HepG2 (cell line): ENCODE results near the gene EIF1AD. TPM values are rescaled to one million over a fixed set of nuclear protein-coding genes. Genes with fewer than 3 reads are reported as not detected.

Experiments
- ATAC-seq: fragments of 200-7000 bp; cut with Tn5 transposase; 3 replicates; pipeline ENCODE4 v1.9.1; 2020; ENCODE audit warnings: mild to moderate bottlenecking, moderate library complexity
- BruUV-seq: library from RNA; stranded (reverse); fragments of 400-500 nt; replicated peaks from 2 replicates; lab custom pipeline; 2021; lab: Mats Ljungman, UMichigan
- CTCF ChIA-PET: fragments of 300-600 bp; formaldehyde crosslinking; extraction: SDS; loops from one replicate; lab custom pipeline; 2021; ENCODE audit warnings: low total read pairs, inconsistent platforms, low intra/inter-chr PET ratio; lab: Yijun Ruan, JAX
- POLR2A ChIA-PET: fragments of 350-600 bp; sonication (Branson Sonifier 250); formaldehyde crosslinking; loops from one replicate; lab custom pipeline; 2020; ENCODE audit warnings: antibody characterized with exemption, inconsistent platforms; lab: Yijun Ruan, JAX
- DNase-seq: peaks from one replicate; pipeline ENCODE4 v3.0.0-alpha.2; 2015; ENCODE audit warnings: low spot score
- FAIRE-seq: peaks from 3 replicates; lab custom pipeline; 2011; peaks lifted over from hg19 to GRCh38; lab: Jason Lieb, UNC
- H2AFZ ChIP-seq: one replicate; pipeline ENCODE4 v1.6.1; 2011; ENCODE audit warnings: low read length, inconsistent platforms
- H3K27ac ChIP-seq: fragments of 300-600 bp; 3 replicates; pipeline ENCODE4 v1.8.0; 2011; ENCODE audit warnings: mixed run types, mild to moderate bottlenecking, mixed read lengths, low read length, inconsistent platforms; ENCODE audit not compliant: insufficient read depth; ENCODE audit errors: extremely low read length
- H3K27me3 ChIP-seq, 2 experiments: fragments of 200-600 bp in 1 of 2; 2 replicates in 1 of 2; 3 replicates in 1 of 2; pipeline versions ENCODE4 v1.6.0 to v1.8.0; 2011; ENCODE audit warnings: low read length in 2 of 2, mild to moderate bottlenecking in 2 of 2, moderate library complexity in 2 of 2, inconsistent platforms in 1 of 2; ENCODE audit not compliant: insufficient read depth in 2 of 2, control insufficient read depth in 1 of 2
- H3K36me3 ChIP-seq, 2 experiments: fragments of 200-600 bp in 1 of 2; replicated peaks in 1 of 2; 2 replicates in 1 of 2; 3 replicates in 1 of 2; pipeline versions ENCODE4 v1.5.1 to v1.8.0; 2011; ENCODE audit warnings: low read length in 2 of 2, inconsistent platforms in 1 of 2; ENCODE audit not compliant: insufficient read depth in 2 of 2, control insufficient read depth in 1 of 2
- H3K4me1 ChIP-seq: 2 replicates; pipeline ENCODE4 v1.5.1; 2012; ENCODE audit warnings: low read length, inconsistent platforms; ENCODE audit not compliant: insufficient read depth
- H3K4me2 ChIP-seq: 2 replicates; pipeline ENCODE4 v1.6.0; 2011; ENCODE audit warnings: low read depth, low read length, inconsistent platforms
- H3K4me3 ChIP-seq, 3 experiments: fragments of 200-600 bp in 1 of 3; sonication (generic), shearing (Covaris generic) in 1 of 3; replicated peaks in 1 of 3; 2 replicates each; pipeline ENCODE4 v1.5.1; 2011 to 2016; ENCODE audit warnings: low read length in 3 of 3, inconsistent platforms in 2 of 3, low read depth in 2 of 3, mild to moderate bottlenecking in 2 of 3, control low read depth in 1 of 3, mixed read lengths in 1 of 3; ENCODE audit not compliant: insufficient read depth in 1 of 3
- H3K79me2 ChIP-seq: one replicate; pipeline ENCODE4 v1.6.1; 2011; ENCODE audit warnings: low read length, inconsistent platforms; ENCODE audit not compliant: insufficient read depth
- H3K9ac ChIP-seq: 2 replicates; pipeline ENCODE4 v1.6.0; 2011; ENCODE audit warnings: mild to moderate bottlenecking, low read depth, low read length, inconsistent platforms; ENCODE audit not compliant: insufficient read depth
- H3K9me3 ChIP-seq: 2 replicates; pipeline ENCODE4 v1.5.1; 2012; ENCODE audit warnings: mild to moderate bottlenecking, low read length
- H4K20me1 ChIP-seq: 2 replicates; pipeline ENCODE4 v1.6.0; 2011; ENCODE audit warnings: inconsistent platforms, mild to moderate bottlenecking, low read length, moderate library complexity; ENCODE audit not compliant: insufficient read depth
- HDAC1 ChIP-seq: sonication (generic); formaldehyde crosslinking; IDR thresholded peaks from 2 replicates; pipeline ENCODE4 v1.5.1; 2020; ENCODE audit warnings: mild to moderate bottlenecking, missing genetic modification reagents
- MEIS1 ChIP-seq: sonication (generic); formaldehyde crosslinking; IDR thresholded peaks from 2 replicates; pipeline ENCODE4 v1.9.0; 2021; ENCODE audit warnings: mild to moderate bottlenecking, missing genetic modification reagents, moderate library complexity, borderline replicate concordance
- PREB ChIP-seq: sonication (generic); formaldehyde crosslinking; IDR thresholded peaks from 2 replicates; pipeline ENCODE4 v1.4.0; 2020; ENCODE audit warnings: missing genetic modification reagents
- RARG ChIP-seq: sonication (generic); formaldehyde crosslinking; IDR thresholded peaks from 2 replicates; pipeline ENCODE4 v1.4.0; 2020; ENCODE audit warnings: low read depth, mild to moderate bottlenecking, missing genetic modification reagents
- ZBTB42 ChIP-seq: sonication (generic); formaldehyde crosslinking; IDR thresholded peaks from 2 replicates; pipeline ENCODE4 v1.5.0; 2020; ENCODE audit warnings: mild to moderate bottlenecking, missing genetic modification reagents
- ZNF160 ChIP-seq: sonication (generic); formaldehyde crosslinking; IDR thresholded peaks from 2 replicates; pipeline ENCODE4 v1.8.0; 2022; ENCODE audit warnings: mild to moderate bottlenecking, inconsistent platforms, missing genetic modification reagents
- ZNF724P ChIP-seq: sonication (generic); formaldehyde crosslinking; IDR thresholded peaks from 2 replicates; pipeline ENCODE4 v1.8.0; 2022; ENCODE audit warnings: missing genetic modification reagents, borderline replicate concordance
- WGBS: methylation state at CpG from one replicate; pipeline ENCODE4 v1.1.6; 2017; ENCODE audit warnings: low lambda C conversion rate; 5-methylcytosine and 5-hydroxymethylcytosine counted together
- in situ Hi-C: cut with HindIII; loops from 2 replicates; pipeline ENCODE4 v1.10.0; 2017; ENCODE audit warnings: low pct_unique_long_range_greater_than_20kb; ENCODE audit not compliant: extremely low pct_ligation_motif_present
- intact Hi-C: fragments of 100-400 bp; cut with micrococcal nuclease; formaldehyde crosslinking; loops from one replicate; pipeline ENCODE4 v1.10.0; 2022; ENCODE audit not compliant: unreplicated experiment
- polyA plus RNA-seq, 8 experiments: library from polyadenylated mRNA; depleted of rRNA in 3 of 8; stranded (reverse) in 7 of 8; unstranded in 1 of 8; fragments of >200 nt; fragmentation: Illumina TruSeq in 4 of 8; extraction: Trizol in 4 of 8; gene quantifications; 2 replicates each; pipeline versions ENCODE4 v1.2.1 to v1.2.3, GENCODE V29; 2011 to 2016; ENCODE audit warnings: low read depth in 4 of 8, missing spikeins in 1 of 8, mixed read lengths in 1 of 8; ENCODE audit not compliant: insufficient read depth in 1 of 8
- total RNA-seq, 5 experiments: library from RNA; depleted of rRNA; stranded (reverse); fragments of >200 nt; fragmentation: Illumina TruSeq; extraction: Trizol; gene quantifications; 2 replicates each; pipeline ENCODE4 v1.2.3, GENCODE V29; 2016; ENCODE audit warnings: low read depth in 1 of 5
- TF ChIP-seq, protein P1 (sequence below): sonication (generic); formaldehyde crosslinking; IDR thresholded peaks from 2 replicates; pipeline ENCODE4 v1.4.0; 2020; ENCODE audit warnings: missing genetic modification reagents

The EIF1AD gene
- total and polyA plus RNA-seq, 2 of the 13 experiments (the other 11 are each of a cell fraction or from before 2014, with no cell fraction given), result 18.2 to 30.8 TPM

DNA sequence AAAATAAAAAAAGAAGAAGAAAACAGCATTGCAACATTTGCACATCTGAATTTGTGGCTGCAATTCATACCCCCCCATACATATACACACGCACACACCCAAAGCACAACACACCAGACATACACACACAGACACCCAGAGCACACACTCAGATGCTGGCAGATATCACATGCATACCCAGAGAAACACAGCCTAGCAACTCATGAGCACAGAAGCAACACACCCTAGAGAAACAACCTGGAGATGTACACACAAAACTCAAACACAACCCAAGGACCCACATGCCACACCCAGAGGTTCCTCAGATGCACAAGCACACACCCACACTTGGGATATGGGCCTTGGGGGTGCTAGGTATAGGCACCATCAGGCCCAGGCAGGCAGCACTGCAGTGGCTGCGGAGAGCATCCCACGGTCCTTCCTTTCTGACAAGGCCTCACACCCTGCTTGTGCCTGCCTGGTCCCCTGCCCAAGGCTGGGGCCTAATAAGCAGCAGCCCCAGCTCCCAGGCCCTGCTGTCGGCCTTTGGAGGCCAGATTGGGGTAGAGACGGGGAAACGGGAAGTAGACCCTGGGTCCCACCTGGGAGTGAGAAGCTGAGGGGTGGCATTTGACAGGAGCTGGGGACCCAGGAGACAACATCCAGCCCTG is 13.0 kb upstream of the EIF1AD start:
- in situ Hi-C loops, result no loop called here
- no peak for ATAC-seq
- no peak overlapping the region for H2AFZ ChIP-seq
- no TSS peak for BruUV-seq
- intact Hi-C loops, result no loop called here
- ChIA-PET POLR2A (no interaction called here), CTCF (no interaction called here)
- TF ChIP-seq MEIS1 (CRISPR knock-in tag), result no peak
- TF ChIP-seq ZNF724P (CRISPR knock-in tag), result no peak
- TF ChIP-seq ZBTB42, result no peak
- no peak for TF ChIP-seq RARG
- no peak for TF ChIP-seq PREB (CRISPR knock-in tag)
- TF ChIP-seq ZNF160 (CRISPR knock-in tag), result no peak
- TF ChIP-seq, protein P1, sequence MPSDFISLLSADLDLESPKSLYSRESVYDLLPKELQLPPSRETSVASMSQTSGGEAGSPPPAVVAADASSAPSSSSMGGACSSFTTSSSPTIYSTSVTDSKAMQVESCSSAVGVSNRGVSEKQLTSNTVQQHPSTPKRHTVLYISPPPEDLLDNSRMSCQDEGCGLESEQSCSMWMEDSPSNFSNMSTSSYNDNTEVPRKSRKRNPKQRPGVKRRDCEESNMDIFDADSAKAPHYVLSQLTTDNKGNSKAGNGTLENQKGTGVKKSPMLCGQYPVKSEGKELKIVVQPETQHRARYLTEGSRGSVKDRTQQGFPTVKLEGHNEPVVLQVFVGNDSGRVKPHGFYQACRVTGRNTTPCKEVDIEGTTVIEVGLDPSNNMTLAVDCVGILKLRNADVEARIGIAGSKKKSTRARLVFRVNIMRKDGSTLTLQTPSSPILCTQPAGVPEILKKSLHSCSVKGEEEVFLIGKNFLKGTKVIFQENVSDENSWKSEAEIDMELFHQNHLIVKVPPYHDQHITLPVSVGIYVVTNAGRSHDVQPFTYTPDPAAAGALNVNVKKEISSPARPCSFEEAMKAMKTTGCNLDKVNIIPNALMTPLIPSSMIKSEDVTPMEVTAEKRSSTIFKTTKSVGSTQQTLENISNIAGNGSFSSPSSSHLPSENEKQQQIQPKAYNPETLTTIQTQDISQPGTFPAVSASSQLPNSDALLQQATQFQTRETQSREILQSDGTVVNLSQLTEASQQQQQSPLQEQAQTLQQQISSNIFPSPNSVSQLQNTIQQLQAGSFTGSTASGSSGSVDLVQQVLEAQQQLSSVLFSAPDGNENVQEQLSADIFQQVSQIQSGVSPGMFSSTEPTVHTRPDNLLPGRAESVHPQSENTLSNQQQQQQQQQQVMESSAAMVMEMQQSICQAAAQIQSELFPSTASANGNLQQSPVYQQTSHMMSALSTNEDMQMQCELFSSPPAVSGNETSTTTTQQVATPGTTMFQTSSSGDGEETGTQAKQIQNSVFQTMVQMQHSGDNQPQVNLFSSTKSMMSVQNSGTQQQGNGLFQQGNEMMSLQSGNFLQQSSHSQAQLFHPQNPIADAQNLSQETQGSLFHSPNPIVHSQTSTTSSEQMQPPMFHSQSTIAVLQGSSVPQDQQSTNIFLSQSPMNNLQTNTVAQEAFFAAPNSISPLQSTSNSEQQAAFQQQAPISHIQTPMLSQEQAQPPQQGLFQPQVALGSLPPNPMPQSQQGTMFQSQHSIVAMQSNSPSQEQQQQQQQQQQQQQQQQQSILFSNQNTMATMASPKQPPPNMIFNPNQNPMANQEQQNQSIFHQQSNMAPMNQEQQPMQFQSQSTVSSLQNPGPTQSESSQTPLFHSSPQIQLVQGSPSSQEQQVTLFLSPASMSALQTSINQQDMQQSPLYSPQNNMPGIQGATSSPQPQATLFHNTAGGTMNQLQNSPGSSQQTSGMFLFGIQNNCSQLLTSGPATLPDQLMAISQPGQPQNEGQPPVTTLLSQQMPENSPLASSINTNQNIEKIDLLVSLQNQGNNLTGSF (CRISPR knock-in tag), result no peak
- TF ChIP-seq HDAC1 (CRISPR knock-in tag), result no peak
- WGBS, result 34% methylated on average over 4 of the region's 6 CpGs
- H4K20me1 ChIP-seq, result no peaks in the 10 kb centered on the region
- no peaks in the 10 kb centered on the region; the same call in 1 of the 2 replicates for H3K4me1 ChIP-seq
- no peaks in the 10 kb centered on the region for H3K9me3 ChIP-seq
- H3K27me3 ChIP-seq, result peaks cover 11 to 45% of the 10 kb centered on the region in 2 experiments; a peak in 4 of 5 replicates
- no peak overlapping the region for H3K27ac ChIP-seq
- H3K9ac ChIP-seq, result no peak overlapping the region
- DNase-seq, result no peak
- H3K36me3 ChIP-seq, result no peaks in the 10 kb centered on the region
- no peaks in the 10 kb centered on the region for H3K79me2 ChIP-seq
- no peak for FAIRE-seq
- no peak overlapping the region for H3K4me2 ChIP-seq
- H3K4me3 ChIP-seq, result no peak overlapping the region
